Ovary (tissue), 9 donors: ENCODE data around the gene METTL26. TPM values are rescaled to one million over a fixed set of nuclear protein-coding genes. Genes with fewer than 3 reads are reported as not detected.
A peak's percentile ranks its signal among the peaks of the same experiment; 100 is the strongest.

Source experiments
- DNase-seq, 5 donors: peaks; one replicate each; pipeline ENCODE4 v3.0.0-alpha.2; 2019 to 2020
- H3K27ac ChIP-seq, 2 donors: fragments of 200-600 bp; one replicate each; pipeline versions ENCODE4 v1.5.1 to v1.8.0; 2019 to 2022
- H3K27me3 ChIP-seq: fragments of 200-600 bp; one replicate; pipeline ENCODE4 v1.8.0; 2022
- H3K36me3 ChIP-seq: fragments of 200-600 bp; sonication (generic); one replicate; pipeline ENCODE4 v1.5.1; 2019
- H3K4me1 ChIP-seq: one replicate; pipeline ENCODE4 v1.8.1; 2013; ENCODE audit warnings: mild to moderate bottlenecking, moderate library complexity; ENCODE audit not compliant: insufficient read depth
- H3K4me3 ChIP-seq: fragments of 200-600 bp; sonication (generic); one replicate; pipeline ENCODE4 v1.5.1; 2017
- H3K9me3 ChIP-seq, 2 donors: fragments of 200-600 bp in 1 of 2; sonication (generic) in 1 of 2; one replicate each; pipeline versions ENCODE4 v1.5.1 to v1.8.1; 2013 to 2019; ENCODE audit warnings: mild to moderate bottlenecking in 1 of 2, moderate library complexity in 1 of 2
- EP300 ChIP-seq: sonication (generic); formaldehyde crosslinking; IDR thresholded peaks from one replicate; pipeline ENCODE4 v1.6.1; 2017; ENCODE audit warnings: antibody characterized with exemption
- POLR2A ChIP-seq: fragments of 450-650 bp; IDR thresholded peaks from one replicate; pipeline ENCODE4 v1.6.1; 2017; ENCODE audit warnings: antibody characterized with exemption, mild to moderate bottlenecking, moderate library complexity
- WGBS, 3 donors: extraction: QIAGEN DNeasy Blood & Tissue Kit in 1 of 3; methylation state at CpG; one replicate each; pipeline versions ENCODE4 v1.1.5 to v1.1.7; 2013 to 2017; 5-methylcytosine and 5-hydroxymethylcytosine counted together
- intact Hi-C, 4 donors: fragments of 100-400 bp; cut with DNase I; formaldehyde crosslinking; loops; one replicate each; pipeline versions ENCODE4 v1.11.0 to v1.15.1; 2022 to 2023
- polyA plus RNA-seq, 2 donors: library from polyadenylated mRNA; stranded (reverse); fragments of 200-250 nt in 1 of 2; fragments of 350-450 nt in 1 of 2; fragmentation: Illumina TruSeq in 1 of 2; extraction: RNeasy Lipid Tissue Mini Kit (QIAGEN cat#74804) in 1 of 2; gene quantifications; one replicate each; pipeline ENCODE4 v1.2.3, GENCODE V29; 2013 to 2014
- total RNA-seq, 7 donors: library from RNA; depleted of rRNA in 2 of 7; stranded (reverse); fragments of >200 nt in 2 of 7; fragmentation: NEBNext Ultra II Directional in 3 of 7; extraction: Animal tissue kit (Norgen Biotek cat#: 25700) in 3 of 7; gene quantifications; one replicate each; pipeline versions ENCODE4 v1.1.0 to v1.2.4, GENCODE V29; 2016 to 2023
- TF ChIP-seq, protein P1 (sequence below), 3 donors: fragments of 450-650 bp in 2 of 3; fragments of 200-600 bp in 1 of 3; IDR thresholded peaks; one replicate each; pipeline versions ENCODE4 v1.5.1 to v1.8.0; 2016 to 2022; ENCODE audit warnings: antibody characterized with exemption in 3 of 3, mild to moderate bottlenecking in 1 of 3
- donor health status: DM: no; HTN: no; CAD: no; lungs with moderate emphysema.
- donor health status: DM: no; HTN: no; CAD: no.
- donor health status: Bipolar disorder and iron deficiency.
- donor health status: DM: yes; HTN: yes; CAD: no.
- donor health status: DM: no; HTN: no; CAD: no.
- donor health status: DM: yes; HTN: yes; CAD: no.

METTL26 gene
- total and polyA plus RNA-seq, 9 donors, result 12.2 to 139 (median 75.9) TPM

DNA sequence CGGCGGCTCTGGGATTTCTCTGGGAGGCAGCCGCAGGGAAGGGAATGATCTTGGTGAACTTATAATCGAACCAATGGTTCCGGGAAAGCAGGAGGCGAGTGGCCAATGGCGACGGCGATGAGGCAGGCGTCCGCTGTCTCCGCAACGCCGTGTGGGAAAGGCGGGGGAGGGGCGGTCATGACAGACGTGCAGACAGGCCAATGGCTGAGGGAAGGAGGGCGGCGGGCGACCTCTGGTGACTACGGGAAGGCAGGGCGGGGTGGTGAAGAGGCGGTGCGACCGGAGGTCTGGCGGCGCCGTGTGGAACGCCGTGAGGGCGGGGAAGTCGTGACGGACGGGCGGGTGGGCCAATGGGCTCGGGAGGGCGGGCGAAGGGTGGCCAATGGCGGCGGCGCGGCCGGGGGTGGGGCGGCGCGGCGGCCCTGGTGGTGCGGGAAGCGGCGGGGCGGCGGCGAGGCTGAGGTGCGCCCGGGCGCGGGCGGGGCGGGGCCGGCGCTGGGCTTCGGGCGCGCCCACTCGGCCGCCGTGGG, 46.4 kb downstream of the METTL26 start, which contains the start of gene RAB40C:
Gene RAB40C, plus strand, starts transcription at position 409 of the 530 bp plus-strand sequence. CDS start 226 bp downstream, outside the sequence.
- 1 to 2% (median 1%) methylated on average over 38 to 61 of the region's 67 CpGs for WGBS, 3 donors
- TF ChIP-seq POLR2A (peak; percentile 42), EP300 (peak; percentile 76)
- TF ChIP-seq, protein P1, sequence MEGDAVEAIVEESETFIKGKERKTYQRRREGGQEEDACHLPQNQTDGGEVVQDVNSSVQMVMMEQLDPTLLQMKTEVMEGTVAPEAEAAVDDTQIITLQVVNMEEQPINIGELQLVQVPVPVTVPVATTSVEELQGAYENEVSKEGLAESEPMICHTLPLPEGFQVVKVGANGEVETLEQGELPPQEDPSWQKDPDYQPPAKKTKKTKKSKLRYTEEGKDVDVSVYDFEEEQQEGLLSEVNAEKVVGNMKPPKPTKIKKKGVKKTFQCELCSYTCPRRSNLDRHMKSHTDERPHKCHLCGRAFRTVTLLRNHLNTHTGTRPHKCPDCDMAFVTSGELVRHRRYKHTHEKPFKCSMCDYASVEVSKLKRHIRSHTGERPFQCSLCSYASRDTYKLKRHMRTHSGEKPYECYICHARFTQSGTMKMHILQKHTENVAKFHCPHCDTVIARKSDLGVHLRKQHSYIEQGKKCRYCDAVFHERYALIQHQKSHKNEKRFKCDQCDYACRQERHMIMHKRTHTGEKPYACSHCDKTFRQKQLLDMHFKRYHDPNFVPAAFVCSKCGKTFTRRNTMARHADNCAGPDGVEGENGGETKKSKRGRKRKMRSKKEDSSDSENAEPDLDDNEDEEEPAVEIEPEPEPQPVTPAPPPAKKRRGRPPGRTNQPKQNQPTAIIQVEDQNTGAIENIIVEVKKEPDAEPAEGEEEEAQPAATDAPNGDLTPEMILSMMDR (IDR thresholded peaks at IDR 0.05), result peak in 2 of 3 donors; percentile 19 to 54
- no peaks in the 10 kb centered on the region for H3K36me3 ChIP-seq

DNA sequence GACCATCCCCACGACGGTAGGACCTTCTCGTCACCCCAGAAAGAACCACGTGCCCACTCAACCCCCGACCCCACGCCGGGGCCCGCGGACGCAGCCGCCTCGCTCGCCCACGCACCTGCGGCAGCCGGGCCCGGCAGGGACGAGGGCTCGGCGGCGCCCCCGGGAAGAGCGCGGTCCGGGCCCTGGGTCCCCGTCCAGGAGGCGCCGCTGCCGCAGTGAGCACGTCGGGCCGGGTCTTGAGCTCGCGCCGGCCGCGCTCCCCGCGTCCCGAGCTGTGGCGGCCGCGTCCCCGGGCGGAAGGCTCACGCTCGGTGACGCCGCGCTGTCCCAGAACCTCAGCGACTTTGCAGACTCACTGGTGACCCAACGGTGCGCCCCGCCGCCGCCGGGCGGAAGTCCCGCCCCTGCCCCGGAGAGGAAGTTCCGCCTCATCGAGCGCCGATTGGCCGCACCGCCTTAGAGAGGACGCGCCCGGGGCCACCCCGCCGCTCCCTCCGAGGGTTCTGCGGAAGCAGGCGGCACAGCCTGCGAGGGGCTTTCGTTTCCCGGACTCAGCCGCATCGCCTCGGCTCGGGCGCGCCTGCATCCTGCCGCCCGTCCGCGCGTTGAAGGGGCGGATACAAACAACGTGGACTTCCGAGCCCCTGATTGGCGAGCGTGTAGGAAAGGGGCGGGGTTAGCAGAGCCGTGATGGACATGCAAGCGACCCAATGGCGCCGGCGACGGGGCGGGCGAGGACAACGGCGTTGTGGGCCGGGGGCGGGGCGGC, 47.0 kb downstream of the METTL26 start:
- peak overlapping the region; percentile 92 for H3K4me3 ChIP-seq
- no peaks in the 10 kb centered on the region for H3K27me3 ChIP-seq
- H3K4me1 ChIP-seq, result peaks cover 13% of the 10 kb centered on the region
- H3K27ac ChIP-seq, result peak overlapping the region; percentile 89 to 97
- TF ChIP-seq POLR2A (peak; percentile 69), EP300 (no peak)
- H3K36me3 ChIP-seq, result no peaks in the 10 kb centered on the region
- DNase-seq, result peak; percentile 97 to 99 (median 98)
- intact Hi-C loops, result loop anchor here in 1 of 4 donors (5.0 kb wide), 1 partner anchor 68 kb away; no protein-coding TSS in a partner anchor
- 0 to 1% (median 1%) methylated on average over 90 to 107 of the region's 107 CpGs for WGBS, 3 donors
- no peaks in the 10 kb centered on the region for H3K9me3 ChIP-seq

More for the DNA sequence above, 46.4 kb downstream of the METTL26 start, which contains the start of gene RAB40C:
- H3K27ac ChIP-seq, result peak within 1 kb of the TSS; percentile 89 to 97
- H3K27me3 ChIP-seq, result no peaks in the 10 kb centered on the region
- intact Hi-C loops, result loop anchor here in 3 of 4 donors (5.0 kb wide), 3 partner anchors 38 to 68 kb away; partner anchors contain the start of gene METTL26 (in 1 of the 3)
- H3K4me1 ChIP-seq, result peaks cover 13% of the 10 kb centered on the region
- no peaks in the 10 kb centered on the region for H3K9me3 ChIP-seq
- H3K4me3 ChIP-seq, result peak within 1 kb of the TSS; percentile 92
- DNase-seq, result peak; percentile 99

DNA sequence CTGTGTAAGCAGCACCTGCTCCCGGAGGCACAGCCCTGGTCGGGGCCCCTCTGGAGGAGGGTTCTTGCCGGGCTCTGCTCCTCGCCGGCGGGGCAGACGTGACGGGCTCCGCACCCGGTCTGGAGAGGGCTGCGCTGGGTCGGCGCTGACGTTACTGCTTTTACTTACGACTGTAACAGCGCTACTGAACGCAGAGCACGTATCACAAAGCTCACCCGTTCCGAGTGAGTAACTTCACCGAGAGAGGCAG, 47.5 kb downstream of the METTL26 start:
- no peaks in the 10 kb centered on the region for H3K36me3 ChIP-seq
- H3K9me3 ChIP-seq, result no peaks in the 10 kb centered on the region
- H3K27me3 ChIP-seq, result no peaks in the 10 kb centered on the region
- TF ChIP-seq POLR2A, result no peak
- WGBS, 3 donors, result 0 to 2% (median 1%) methylated on average over 21 of the region's 21 CpGs
- H3K27ac ChIP-seq, result peak overlapping the region; percentile 89 to 97
- intact Hi-C loops, result loop anchor here in 1 of 4 donors (5.0 kb wide), 1 partner anchor 69 kb away; no protein-coding TSS in a partner anchor
- H3K4me3 ChIP-seq, result peak overlapping the region; percentile 92
- peak in 3 of 5 donors; percentile 44 to 69 (median 47) for DNase-seq
- H3K4me1 ChIP-seq, result peaks cover 13% of the 10 kb centered on the region

DNA sequence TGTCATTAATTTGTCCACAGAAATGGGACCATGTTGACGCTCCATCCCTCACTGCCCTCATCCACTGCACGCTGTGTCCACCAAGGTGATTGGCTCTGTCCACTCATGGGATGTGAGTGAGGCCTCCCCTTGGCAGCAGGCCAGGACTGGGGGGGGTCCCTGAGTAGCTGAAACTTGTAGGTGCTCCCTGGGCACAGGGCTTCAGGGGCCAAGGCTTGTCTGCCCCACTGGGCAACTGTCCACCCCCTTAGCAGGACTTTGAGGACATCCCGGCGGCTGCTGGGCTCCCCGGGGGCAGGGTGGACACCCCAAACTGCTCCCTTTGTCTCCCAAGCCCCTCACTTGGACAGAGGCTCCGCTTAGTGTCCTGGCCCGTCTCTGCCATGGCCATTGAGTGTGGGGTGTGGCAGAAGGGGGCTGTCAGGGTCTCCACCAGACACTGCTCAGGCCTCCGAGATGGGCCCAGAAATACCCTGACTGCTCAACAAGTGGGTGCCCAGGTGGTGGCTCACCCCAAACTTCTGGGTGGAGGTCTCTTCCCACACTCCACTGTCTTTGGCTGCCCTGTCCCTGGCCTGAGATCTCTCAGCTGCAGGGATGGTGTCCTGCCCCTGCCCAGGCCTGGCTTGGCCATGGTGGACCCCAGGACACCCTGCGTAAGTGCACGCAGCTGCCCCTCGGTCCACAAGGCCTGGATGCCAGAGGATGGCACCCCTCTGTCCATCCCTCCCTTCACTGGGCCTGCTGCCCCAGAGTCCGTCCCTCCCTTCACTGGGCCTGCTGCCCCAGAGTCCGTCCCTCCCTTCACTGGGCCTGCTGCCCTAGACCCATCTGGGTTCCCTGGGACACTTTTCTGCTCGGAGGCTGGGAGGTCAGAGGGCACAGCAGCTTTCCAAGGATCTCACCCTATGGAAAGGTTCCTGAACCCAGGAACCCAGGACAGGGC, 49.2 kb downstream of the METTL26 start:
- TF ChIP-seq POLR2A (no peak), EP300 (no peak)
- TF ChIP-seq, protein P1 (IDR thresholded peaks at IDR 0.05), result no peak
- no peak overlapping the region for H3K4me3 ChIP-seq
- H3K4me1 ChIP-seq, result peaks cover 13% of the 10 kb centered on the region
- peak in 3 of 5 donors; percentile 59 to 69 (median 65) for DNase-seq
- no peaks in the 10 kb centered on the region for H3K36me3 ChIP-seq
- no peaks in the 10 kb centered on the region for H3K27me3 ChIP-seq
- intact Hi-C loops, result loop anchor here in 1 of 4 donors (5.0 kb wide), 1 partner anchor 70 kb away; no protein-coding TSS in a partner anchor
- H3K9me3 ChIP-seq, result no peaks in the 10 kb centered on the region
- 41 to 54% (median 52%) methylated on average over 14 of the region's 14 CpGs for WGBS, 3 donors
- H3K27ac ChIP-seq, result no peak overlapping the region
